KMS-11 (cell line): ENCODE data around the gene ADPGK.

Source experiments
- H2AFZ ChIP-seq: fragments of 200-600 bp; sonication (generic); 2 replicates; pipeline ENCODE4 v1.6.1; 2016; ENCODE audit warnings: antibody characterized with exemption, mixed run types, low read depth
- H3K27ac ChIP-seq: fragments of 200-600 bp; sonication (generic); 2 replicates; pipeline ENCODE4 v1.6.1; 2016; ENCODE audit warnings: mild to moderate bottlenecking, mixed run types
- H3K27me3 ChIP-seq: fragments of 200-600 bp; sonication (generic); 2 replicates; pipeline ENCODE4 v1.6.1; 2017; ENCODE audit warnings: mild to moderate bottlenecking, low read depth, mixed run types, moderate library complexity; ENCODE audit not compliant: insufficient read depth
- H3K36me3 ChIP-seq: fragments of 200-600 bp; sonication (generic); 2 replicates; pipeline ENCODE4 v1.6.1; 2017; ENCODE audit warnings: mild to moderate bottlenecking, mixed run types; ENCODE audit not compliant: insufficient read depth
- H3K4me1 ChIP-seq: fragments of 200-600 bp; sonication (generic); 2 replicates; pipeline ENCODE4 v1.6.1; 2016; ENCODE audit warnings: mild to moderate bottlenecking, low read depth, mixed run types; ENCODE audit not compliant: poor library complexity, severe bottlenecking
- H3K4me2 ChIP-seq: fragments of 200-600 bp; sonication (generic); 2 replicates; pipeline ENCODE4 v1.7.0; 2016; ENCODE audit warnings: mild to moderate bottlenecking, mixed run types
- H3K4me3 ChIP-seq: fragments of 200-600 bp; sonication (generic); IDR thresholded peaks from 2 replicates; pipeline ENCODE4 v1.6.1; 2017; ENCODE audit warnings: low read depth, low read length, mixed read lengths; ENCODE audit not compliant: insufficient read depth
- H3K79me2 ChIP-seq: fragments of 200-600 bp; sonication (generic); 2 replicates; pipeline ENCODE4 v1.6.1; 2016; ENCODE audit warnings: low read depth, mixed run types; ENCODE audit not compliant: insufficient read depth
- H3K9ac ChIP-seq: fragments of 200-600 bp; sonication (generic); 2 replicates; pipeline ENCODE4 v1.6.1; 2016; ENCODE audit warnings: mild to moderate bottlenecking, mixed run types
- H4K20me1 ChIP-seq: fragments of 200-600 bp; sonication (generic); 2 replicates; pipeline ENCODE4 v1.6.1; 2016; ENCODE audit warnings: mild to moderate bottlenecking, mixed run types; ENCODE audit not compliant: insufficient read depth
- TF ChIP-seq, protein P1 (sequence below): fragments of 200-600 bp; sonication (generic); conservative IDR thresholded peaks from 2 replicates; pipeline ENCODE4 v1.6.1; 2017; ENCODE audit warnings: low read depth, mild to moderate bottlenecking, antibody characterized with exemption, low read length, moderate library complexity, mixed read lengths

The ADPGK gene

DNA sequence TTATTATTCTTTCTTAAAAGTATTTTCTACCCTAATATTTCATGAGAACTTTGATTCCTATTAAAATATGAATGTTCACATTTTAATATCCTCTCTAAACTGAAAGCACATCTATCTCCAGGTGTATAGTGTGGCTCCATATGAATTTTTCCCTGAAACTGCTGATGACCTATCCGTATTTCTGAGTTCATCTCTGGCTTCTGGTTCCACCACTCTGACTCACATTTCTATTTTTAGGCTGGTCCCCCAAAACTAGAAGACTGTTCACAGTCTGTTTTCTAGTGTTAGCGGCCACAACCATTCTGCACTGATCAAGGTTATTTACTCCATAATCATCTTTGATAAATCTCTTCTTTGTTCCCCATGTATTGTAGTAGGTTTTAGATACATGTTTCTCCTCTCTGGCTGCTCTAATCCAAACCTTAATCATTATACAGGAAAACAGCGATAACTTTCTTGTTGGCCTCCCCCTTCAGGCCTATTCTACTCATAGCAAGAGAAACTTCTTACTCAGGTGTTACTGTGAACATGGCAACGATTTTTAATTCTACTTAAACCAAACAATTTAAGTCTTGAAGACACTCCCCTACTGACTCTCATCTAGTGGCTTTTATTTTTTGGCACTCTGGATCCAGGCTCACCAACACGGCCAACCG is 12.8 kb downstream of the ADPGK start:
- TF ChIP-seq, protein P1, sequence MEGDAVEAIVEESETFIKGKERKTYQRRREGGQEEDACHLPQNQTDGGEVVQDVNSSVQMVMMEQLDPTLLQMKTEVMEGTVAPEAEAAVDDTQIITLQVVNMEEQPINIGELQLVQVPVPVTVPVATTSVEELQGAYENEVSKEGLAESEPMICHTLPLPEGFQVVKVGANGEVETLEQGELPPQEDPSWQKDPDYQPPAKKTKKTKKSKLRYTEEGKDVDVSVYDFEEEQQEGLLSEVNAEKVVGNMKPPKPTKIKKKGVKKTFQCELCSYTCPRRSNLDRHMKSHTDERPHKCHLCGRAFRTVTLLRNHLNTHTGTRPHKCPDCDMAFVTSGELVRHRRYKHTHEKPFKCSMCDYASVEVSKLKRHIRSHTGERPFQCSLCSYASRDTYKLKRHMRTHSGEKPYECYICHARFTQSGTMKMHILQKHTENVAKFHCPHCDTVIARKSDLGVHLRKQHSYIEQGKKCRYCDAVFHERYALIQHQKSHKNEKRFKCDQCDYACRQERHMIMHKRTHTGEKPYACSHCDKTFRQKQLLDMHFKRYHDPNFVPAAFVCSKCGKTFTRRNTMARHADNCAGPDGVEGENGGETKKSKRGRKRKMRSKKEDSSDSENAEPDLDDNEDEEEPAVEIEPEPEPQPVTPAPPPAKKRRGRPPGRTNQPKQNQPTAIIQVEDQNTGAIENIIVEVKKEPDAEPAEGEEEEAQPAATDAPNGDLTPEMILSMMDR, result peak; percentile 41
- H3K4me3 ChIP-seq, result no peak overlapping the region
- no peak overlapping the region for H2AFZ ChIP-seq
- H3K27me3 ChIP-seq, result no peaks in the 10 kb centered on the region
- H3K4me2 ChIP-seq, result no peak overlapping the region
- peaks cover 25% of the 10 kb centered on the region; the same call in 1 of the 2 replicates for H3K36me3 ChIP-seq
- peaks cover 6% of the 10 kb centered on the region for H3K4me1 ChIP-seq
- H3K27ac ChIP-seq, result no peak overlapping the region
- H3K9ac ChIP-seq, result no peak overlapping the region
- H4K20me1 ChIP-seq, result no peaks in the 10 kb centered on the region
- peaks cover 55% of the 10 kb centered on the region for H3K79me2 ChIP-seq

DNA sequence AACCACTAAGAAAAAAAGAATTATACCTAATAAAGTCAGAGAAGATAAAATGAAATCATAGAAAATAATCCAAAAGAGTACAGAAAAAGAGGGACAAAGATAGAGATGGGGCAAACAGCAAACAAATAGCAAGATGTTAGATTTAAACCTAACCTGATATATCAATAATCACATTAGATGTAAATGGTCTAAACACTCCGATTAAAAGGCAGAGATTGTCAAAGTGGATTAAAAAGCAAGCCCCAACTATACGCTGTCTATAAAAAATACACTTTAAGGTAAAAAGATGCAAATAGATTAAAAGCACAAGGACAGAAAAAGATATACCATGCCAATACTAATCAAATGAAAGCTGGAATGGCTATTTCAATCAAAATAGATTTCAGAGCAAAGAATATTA is 16.8 kb downstream of the ADPGK start:
- Histone ChIP-seq H3K9ac (no peak overlapping the region), H4K20me1 (no peaks in the 10 kb centered on the region), H3K4me2 (no peak overlapping the region), H3K4me3 (no peak overlapping the region), H3K27me3 (no peaks in the 10 kb centered on the region), H3K79me2 (peaks cover 54% of the 10 kb centered on the region), H3K36me3 (peaks cover 22% of the 10 kb centered on the region; the same call in 1 of the 2 replicates), H2AFZ (no peak overlapping the region), H3K4me1 (peaks cover 4% of the 10 kb centered on the region), H3K27ac (no peak overlapping the region)
- TF ChIP-seq, protein P1, result no peak

DNA sequence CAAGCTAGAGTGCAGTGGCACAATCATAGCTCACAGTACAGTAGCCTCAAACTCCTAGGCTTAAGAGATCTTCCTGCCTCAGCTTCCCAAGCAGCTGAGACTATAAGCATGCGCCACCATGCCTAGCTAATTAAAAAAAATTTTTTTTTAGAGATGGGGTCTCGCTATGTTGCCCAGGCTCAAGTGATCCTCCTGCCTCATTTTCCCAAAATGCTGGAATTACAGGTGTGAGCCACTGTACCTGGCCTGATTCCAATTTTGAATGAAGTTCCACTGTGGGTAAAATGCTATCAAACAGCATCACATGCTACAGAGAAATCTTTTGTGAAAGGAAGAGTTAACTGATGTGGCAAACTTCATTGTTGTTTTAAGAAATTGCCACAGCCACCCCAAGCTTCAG is 17.5 kb downstream of the ADPGK start:
- no peak overlapping the region for H3K4me3 ChIP-seq
- H3K4me2 ChIP-seq, result no peak overlapping the region
- no peak overlapping the region for H2AFZ ChIP-seq
- peaks cover 12% of the 10 kb centered on the region for H3K4me1 ChIP-seq
- peaks cover 54% of the 10 kb centered on the region for H3K79me2 ChIP-seq
- no peak overlapping the region for H3K9ac ChIP-seq
- no peak overlapping the region for H3K27ac ChIP-seq
- no peaks in the 10 kb centered on the region for H3K27me3 ChIP-seq
- TF ChIP-seq, protein P1, result no peak
- peaks cover 22% of the 10 kb centered on the region; the same call in 1 of the 2 replicates for H3K36me3 ChIP-seq
- no peaks in the 10 kb centered on the region for H4K20me1 ChIP-seq

DNA sequence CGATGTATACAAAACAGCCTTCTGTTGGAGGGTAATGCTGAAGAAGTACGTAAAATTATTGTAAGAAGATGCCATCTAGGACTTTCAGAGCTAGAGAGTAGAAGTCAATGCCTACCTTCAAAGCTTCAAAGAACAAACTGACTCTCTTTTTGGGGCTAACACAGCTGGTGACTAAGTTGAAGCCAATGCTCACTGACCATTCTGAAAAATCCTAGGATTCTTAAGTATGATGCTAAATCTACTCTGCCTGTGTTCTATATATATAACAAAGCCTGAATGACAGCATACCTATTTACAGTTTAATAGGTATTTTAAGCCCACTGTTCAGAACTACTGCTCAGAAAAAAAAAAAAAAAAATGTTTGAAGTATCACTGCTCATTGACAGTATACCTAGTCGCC is 18.9 kb downstream of the ADPGK start:
- no peak overlapping the region for H3K4me3 ChIP-seq
- H4K20me1 ChIP-seq, result no peaks in the 10 kb centered on the region
- H3K4me2 ChIP-seq, result no peak overlapping the region
- no peak overlapping the region for H3K9ac ChIP-seq
- no peak overlapping the region for H3K27ac ChIP-seq
- H2AFZ ChIP-seq, result no peak overlapping the region
- no peaks in the 10 kb centered on the region for H3K27me3 ChIP-seq
- peaks cover 54% of the 10 kb centered on the region for H3K79me2 ChIP-seq
- H3K36me3 ChIP-seq, result peaks cover 20% of the 10 kb centered on the region; the same call in 1 of the 2 replicates
- peaks cover 12% of the 10 kb centered on the region for H3K4me1 ChIP-seq
- TF ChIP-seq, protein P1, result no peak
